DOHH2 (cell line): ENCODE data around the gene THTPA.

ENCODE experiments used
- EZH2phosphoT487 ChIP-seq: fragments of 200-600 bp; sonication (generic); IDR thresholded peaks from 2 replicates; pipeline ENCODE4 v1.6.1; 2017; ENCODE audit warnings: borderline replicate concordance, mild to moderate bottlenecking, antibody characterized with exemption, low read length, moderate library complexity, mixed read lengths
- TF ChIP-seq, protein P1 (sequence below): fragments of 200-600 bp; sonication (generic); IDR thresholded peaks from one replicate; pipeline ENCODE4 v1.5.1; 2014; ENCODE audit warnings: antibody characterized with exemption, mild to moderate bottlenecking, low read depth, low read length; ENCODE audit not compliant: poor library complexity, severe bottlenecking

DNA sequence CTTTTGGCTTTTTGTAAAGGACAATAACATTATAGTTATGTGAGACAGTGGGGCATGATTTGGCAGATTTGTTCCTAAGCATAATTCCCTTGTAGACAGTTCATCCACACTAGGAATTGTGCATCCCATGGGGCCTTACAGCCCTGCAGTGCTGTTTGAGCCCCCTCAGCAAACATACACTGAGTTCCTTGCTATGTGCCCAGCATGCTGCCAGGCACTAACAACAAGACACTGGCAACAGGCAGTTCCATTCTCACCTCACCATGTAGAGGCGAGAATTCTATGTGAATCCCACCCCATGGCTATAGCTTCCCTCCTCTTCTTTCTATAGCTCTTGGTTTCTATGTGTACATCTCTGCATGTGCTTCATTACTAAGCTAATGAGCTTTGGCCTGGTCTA is 1.9 kb downstream of the THTPA start:
- no peak for TF ChIP-seq EZH2phosphoT487
- TF ChIP-seq, protein P1, sequence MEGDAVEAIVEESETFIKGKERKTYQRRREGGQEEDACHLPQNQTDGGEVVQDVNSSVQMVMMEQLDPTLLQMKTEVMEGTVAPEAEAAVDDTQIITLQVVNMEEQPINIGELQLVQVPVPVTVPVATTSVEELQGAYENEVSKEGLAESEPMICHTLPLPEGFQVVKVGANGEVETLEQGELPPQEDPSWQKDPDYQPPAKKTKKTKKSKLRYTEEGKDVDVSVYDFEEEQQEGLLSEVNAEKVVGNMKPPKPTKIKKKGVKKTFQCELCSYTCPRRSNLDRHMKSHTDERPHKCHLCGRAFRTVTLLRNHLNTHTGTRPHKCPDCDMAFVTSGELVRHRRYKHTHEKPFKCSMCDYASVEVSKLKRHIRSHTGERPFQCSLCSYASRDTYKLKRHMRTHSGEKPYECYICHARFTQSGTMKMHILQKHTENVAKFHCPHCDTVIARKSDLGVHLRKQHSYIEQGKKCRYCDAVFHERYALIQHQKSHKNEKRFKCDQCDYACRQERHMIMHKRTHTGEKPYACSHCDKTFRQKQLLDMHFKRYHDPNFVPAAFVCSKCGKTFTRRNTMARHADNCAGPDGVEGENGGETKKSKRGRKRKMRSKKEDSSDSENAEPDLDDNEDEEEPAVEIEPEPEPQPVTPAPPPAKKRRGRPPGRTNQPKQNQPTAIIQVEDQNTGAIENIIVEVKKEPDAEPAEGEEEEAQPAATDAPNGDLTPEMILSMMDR: no peak
